HG03571 (cell line): ENCODE measurements around the gene ADNP2.

ENCODE experiments used
- ATAC-seq: cut with Tn5 transposase; IDR thresholded peaks from one replicate; pipeline ENCODE4 v1.9.1; 2021; ENCODE audit not compliant: unreplicated experiment

Gene ADNP2

GRCh38 chr18:80187956-80188642 is 79.0 kb downstream of the ADNP2 start:
- ATAC-seq, result no peak

GRCh38 chr18:80188643-80189530 is 79.8 kb downstream of the ADNP2 start:
- ATAC-seq, result no peak

GRCh38 chr18:80189531-80189865 is 80.4 kb downstream of the ADNP2 start:
- no peak for ATAC-seq
